Ecto neural progenitor cell (in vitro differentiated cells): Measurements from ENCODE around the gene POMP.

Experiments used
- DNase-seq: peaks from one replicate; pipeline ENCODE4 v3.0.0-alpha.2; 2018; ENCODE audit warnings: low spot score

The POMP gene

DNA sequence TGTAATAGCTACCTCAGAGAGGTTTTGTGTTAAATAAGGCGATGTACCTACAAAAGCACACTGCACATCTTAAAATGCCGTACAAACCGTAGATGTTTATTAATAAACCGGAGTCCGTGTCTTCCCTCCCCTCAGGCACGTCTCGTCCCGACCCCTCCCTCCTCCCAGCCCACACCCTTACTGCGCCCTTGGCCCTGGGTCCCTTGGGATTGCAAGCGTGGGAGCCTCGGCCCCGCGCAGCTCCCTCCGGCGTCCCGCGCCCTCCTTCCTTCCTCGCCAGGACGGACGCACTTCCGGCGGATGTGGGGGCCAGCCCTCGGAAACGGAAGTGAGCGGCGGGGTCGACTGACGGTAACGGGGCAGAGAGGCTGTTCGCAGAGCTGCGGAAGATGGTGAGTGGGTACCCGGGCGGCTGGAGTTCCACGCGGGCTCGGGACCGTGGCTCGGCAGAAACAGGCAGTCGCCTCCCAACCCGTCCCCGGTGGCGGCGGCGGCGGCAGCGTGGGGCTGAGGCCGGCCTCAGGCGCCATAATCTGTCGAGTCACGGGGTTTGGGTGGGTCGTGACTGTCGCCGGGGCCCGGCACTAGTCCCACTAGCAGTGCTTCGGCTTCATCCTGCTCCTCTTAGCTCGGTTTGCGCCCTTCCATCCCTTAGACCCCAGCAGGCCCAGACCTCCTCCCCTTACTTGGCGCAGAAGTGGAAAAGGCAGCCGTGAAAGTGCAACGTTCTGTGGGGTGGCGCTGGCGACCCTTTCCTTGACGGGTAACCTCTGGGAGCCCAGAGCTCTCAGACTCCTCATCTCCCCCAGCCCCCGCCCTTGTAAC, at the start of gene POMP:
POMP (plus strand) TSS at position 335 of the 825 bp plus-strand sequence; CDS start at position 390, 55 bp downstream.
- peak; percentile 90 for DNase-seq

- DNase-seq, result no peak
These were observed 49.5 kb upstream of the POMP start for GRCh38 chr13:28609381-28609780.

DNA sequence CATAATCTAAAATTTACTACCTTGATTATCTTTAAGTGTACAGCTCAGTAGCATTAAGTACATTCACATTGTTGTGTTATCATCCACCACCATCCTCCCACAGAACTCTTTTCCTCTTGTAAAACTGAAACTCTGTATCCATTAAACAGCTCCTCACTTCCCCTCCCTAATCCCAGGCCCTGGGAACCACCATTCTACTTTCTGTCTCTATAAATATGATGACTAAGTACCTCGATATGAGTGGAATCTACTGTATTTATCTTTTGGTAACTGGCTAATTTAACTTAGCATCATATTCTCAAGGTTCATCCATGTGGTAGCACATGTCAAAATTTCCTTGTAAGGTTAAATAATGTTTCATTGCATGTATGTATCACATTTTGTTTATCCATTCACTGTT, 49.0 kb upstream of the POMP start:
- DNase-seq, result no peak

DNA sequence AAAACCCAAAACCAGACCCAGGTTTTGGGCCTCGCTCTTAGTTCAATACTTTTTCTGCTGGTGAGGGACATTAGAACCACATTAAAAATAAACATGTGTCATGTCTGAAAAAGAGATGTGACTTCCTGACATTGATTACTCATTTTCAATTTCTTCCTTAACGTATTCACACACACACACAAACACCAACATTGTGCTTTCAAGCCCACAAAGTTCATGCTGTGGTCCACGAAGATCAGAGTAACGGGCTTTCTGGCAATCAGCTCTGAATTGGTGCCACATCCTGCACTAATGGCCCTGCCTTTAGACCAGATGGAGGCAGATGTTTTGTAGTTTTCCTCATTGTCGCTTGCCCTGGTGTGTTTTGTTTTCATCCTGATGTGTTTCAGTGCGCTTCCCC, 47.9 kb upstream of the POMP start:
- DNase-seq, result no peak

DNA sequence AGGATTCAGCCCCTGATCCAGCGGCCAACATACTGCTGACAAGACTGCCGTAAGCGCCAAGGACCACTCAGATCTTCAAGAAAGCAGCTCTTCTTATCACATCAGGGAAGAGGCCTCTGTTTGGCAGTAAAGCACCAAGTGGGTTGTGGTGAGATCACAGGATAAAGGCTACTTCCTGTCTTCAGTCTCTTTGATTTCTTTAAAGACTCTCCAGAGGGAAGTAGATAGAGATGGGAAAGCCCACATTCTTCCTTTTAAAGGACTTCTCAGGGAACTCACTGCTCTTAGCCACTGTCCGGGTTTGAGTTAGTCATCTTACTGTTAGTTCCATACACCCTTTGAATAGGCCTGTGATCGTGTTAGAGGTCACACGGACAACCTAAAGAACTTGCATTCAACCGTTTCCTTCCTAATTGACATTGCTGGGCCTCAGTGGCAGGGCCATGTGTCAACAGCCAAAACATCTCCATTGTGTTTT, 47.2 kb upstream of the POMP start:
- no peak for DNase-seq

DNA sequence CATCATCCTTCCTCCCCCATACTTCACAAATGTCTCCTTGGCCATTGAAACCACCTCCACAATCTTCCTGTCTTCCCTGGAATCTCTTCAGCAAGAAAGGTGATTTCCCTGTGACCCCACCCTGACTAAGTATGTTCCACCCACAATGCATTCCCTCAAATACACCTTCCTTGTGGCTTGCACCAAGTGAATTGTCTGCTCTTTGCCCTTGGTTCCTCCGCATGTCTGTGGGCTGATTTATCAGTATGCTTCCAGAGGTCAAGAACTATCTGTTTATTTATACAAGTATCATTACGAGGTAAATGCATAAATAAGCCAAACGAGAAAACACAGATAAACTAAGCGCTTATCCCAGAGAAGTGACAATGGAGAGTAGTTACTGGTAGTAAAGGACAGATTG, 45.4 kb upstream of the POMP start:
- DNase-seq, result no peak

DNA sequence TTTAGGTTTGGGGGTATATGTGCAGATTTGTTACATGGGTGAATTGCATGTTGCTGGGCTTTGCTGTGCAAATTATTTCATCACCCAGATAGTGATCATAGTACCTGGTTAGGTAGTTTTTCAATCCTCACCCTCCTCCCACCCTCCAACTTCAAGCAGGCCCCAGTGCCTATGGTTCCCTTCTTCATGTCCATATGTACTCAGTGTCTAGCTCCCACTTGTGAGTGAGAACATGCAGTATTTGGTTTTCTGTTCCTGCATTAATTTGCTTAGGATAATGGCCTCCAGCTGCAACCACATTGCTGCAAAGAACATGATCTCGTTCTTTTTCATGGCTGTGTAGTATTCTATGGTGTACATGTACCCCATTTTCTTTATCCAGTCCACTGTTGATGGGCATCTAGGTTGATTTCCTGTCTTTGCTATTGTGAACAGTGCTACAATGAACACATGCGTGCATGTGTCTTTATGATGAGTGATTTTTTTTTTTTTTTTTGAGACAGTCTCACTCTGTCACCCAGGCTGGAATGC, 42.9 kb upstream of the POMP start:
- DNase-seq, result no peak

- DNase-seq, result no peak
These were observed 40.5 kb upstream of the POMP start for GRCh38 chr13:28618230-28618994.

DNA sequence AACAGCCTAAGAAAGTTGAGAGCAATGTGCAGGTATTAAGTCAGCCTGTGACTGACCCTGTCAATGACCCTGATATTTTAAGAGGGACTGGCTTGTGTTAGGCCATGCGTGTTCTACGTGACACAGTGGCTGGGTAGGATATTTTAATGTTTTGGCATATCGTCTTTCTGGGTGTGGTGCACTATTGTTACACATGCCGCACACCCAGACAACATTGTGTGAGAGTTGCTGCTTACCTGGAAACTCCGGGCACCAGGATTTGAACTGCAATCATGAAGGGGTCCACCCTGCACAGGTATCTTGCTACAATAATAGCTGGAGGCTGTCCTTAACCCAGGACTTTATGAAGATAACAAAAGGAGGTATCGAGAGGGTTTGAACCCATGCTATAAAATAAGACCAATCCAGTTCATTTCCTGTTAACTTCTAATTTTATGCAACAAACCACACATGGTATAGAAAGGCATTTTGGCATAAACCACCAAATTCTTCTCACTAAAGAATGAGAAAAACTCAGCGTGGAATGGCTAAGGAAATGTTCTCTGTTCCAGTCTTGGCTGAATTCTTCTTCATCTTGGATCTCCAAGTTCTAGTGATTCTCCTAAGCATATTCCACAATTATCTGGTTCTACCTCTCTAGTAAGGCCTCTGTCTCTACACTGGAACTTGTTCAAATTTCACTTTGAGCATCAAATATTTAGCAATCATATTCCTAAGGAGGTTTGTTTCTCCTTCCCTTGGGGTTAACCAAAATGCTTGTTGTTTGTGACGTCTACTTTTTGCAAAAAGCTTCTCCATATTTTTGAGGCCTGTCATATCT, 38.7 kb upstream of the POMP start:
- no peak for DNase-seq

- DNase-seq, result no peak
These were observed 37.5 kb upstream of the POMP start for GRCh38 chr13:28621449-28621848.

GRCh38 chr13:28622286-28622685, 36.6 kb upstream of the POMP start:
- DNase-seq, result no peak

DNA sequence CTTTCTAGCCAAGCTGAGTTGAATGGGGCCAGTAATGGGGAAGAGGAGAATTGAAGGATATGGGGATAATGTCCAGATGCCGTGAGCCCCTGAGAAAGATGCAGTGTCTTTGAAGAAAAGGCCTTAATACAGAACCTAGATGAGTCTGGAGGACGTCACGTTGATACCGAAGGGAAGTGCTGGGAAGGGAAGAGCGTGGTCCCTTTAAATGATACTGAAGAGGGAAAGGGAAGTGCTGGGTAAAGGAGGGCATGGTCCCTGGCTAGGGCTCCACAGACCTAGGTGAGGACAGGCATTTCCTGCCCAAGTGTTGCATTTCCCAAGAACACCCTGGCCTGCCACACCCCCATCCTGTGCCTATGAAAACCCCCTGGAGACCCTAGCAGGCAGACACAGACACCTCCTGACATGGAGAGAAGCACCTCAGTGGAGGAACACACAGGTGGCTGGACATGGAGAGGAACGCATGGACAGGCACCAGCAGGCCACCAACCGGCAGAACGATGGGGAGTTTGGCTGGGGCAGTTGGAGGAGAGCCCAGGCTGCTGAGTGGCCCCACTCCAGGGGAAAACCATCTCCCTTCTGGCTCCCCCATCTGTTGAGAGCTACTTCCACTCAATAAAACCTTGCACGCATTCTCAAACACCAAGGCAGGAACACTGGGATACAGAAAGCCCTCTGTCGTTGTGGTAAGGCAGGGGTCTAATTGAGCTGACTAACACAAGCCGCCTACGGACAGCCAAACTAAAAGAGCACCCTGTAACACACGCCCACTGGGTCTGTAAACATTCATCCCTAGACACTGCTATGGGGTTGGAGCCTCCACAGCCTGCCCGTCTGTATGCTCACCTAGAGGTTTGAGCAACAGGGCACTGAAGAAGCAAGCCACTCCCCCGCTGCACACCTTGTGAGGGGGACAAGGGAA, 34.9 kb upstream of the POMP start:
- DNase-seq, result no peak

- no peak for DNase-seq
These were observed 34.1 kb upstream of the POMP start for GRCh38 chr13:28624707-28625432.

- no peak for DNase-seq
These were observed 32.7 kb upstream of the POMP start for GRCh38 chr13:28626266-28626665.

DNA sequence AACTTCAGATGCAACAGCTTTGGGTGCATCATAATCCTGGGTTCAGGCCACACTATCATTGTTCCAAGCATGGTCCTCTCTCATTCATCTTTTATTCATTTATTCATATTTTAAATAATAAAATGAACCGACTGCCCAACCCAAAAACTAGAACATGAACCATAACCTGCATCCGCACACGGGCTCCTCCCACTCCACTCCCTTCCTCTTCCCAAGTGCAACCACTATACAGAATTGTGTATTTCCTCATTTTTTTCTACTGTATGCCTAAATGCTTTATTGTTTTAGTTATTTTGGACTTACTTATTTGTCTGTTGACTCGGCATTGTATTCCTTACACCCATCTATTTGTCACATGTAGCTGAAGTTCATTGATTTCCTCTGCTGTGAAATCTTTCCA, 30.7 kb upstream of the POMP start:
- DNase-seq, result no peak

DNA sequence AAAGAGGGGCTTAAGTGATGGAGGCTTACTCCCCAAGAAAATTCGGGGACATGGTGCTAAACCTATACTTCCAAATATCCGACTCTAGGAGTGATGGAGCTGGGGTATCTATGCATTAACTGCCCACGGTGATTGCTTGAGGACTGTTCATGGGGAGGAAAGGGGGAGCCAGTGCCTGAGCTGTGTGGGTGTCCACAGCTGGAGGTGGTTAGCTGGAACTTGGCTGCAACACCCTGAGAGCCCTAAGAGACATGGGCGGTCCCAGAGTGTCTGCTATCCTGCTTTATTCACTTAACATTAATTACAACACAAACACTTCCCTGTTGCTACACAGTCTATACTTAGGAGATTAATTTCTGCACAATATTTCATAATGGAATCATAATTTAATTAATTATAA, 28.1 kb upstream of the POMP start:
- no peak for DNase-seq

DNA sequence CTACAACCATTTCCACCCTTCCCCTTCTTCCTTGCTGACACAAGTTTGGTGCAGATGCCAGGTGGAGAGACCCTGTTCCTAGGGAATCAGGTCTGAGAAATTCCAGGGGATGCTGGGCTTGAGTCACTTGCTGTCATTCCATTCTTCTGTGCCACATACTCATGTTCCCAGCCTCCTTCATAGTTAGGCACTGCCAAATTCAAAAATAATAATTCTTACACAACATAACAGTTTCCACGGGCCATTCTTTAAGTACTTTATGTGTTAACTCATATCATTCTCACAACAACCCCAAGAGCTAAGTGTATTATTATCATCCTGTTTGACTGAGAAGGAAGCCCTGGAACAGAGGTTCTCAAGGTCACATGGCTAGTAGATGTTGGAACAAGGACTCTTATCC, 27.1 kb upstream of the POMP start:
- DNase-seq, result no peak

DNA sequence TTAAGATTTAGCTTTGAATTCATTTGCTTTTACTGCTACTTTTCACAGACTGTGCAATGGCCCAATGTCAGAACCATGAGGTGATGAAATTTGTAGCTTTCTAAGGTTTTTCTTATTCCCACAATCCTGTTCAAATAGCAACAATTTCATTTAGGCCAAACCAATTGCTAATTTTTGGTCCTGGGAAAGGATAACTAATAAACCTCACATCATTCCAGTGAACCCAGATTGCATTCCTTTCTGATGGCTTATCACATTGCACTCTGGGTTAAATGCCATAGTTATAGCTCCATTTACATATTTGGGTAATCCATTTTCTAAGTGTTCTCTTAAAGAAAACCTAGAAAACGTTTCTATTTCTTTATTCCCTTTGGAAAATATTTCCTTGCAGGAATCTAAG, 22.9 kb upstream of the POMP start:
- no peak for DNase-seq

- peak; percentile 59 for DNase-seq
These were observed 22.1 kb upstream of the POMP start for GRCh38 chr13:28636677-28637317.
